Measurements from ENCODE around the gene GIT1.

The GIT1 gene

DNA sequence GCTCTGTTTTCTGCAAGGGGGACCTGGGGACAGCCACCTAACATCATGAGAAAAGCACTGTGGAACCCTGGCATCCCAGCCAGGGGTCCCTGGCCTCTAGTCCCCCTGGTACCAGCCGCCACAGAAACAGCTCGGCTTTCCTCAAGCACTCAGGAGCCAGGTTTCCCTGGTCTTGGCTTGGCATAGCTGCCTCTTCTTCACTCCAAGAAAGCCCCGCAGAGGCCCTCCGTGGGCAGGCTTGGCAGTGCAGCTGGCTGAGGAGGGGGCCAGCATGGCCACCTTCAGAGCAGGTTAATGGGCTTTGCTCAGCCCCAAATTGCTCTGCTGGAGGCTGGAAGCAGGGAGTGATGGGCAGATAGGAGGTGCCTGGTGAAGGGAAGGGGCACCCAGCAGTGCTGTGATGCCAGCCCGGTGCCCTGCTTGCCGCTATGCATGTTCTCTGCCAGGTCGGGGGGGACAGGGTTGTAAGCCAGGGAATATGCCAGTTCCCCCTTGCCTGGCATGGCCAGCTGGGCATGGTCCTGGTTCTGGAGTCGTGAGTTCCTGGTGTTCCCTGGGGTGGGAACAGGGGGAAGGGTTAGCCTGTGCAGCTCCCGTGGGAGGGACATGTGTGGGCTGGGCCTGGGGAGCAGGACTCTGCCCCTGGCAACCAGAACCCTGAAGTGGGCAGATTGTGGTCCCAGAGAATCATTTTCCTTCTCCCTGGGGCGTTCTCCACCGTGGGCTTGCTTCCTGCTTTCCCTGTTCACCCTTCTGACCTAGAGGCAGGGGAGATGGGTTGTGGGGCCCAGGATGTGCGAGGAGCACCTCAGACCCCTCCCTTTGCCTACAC lies 6.7 kb upstream of the GIT1 start:
- ChIA-PET CTCF (interaction anchor here (1.0 to 4.3 kb wide), 4 partner anchors 15 to 226 kb away, joined by 3 to 26 read pairs (median 18); no protein-coding TSS in a partner anchor), POLR2A (no interaction called here)
- no peak overlapping the region for H3K4me3 ChIP-seq (ENCODE audit: low read depth, low read length)
- no peak for DNase-seq (ENCODE audit: low read depth, low spot score)
- TF ChIP-seq, protein P1, sequence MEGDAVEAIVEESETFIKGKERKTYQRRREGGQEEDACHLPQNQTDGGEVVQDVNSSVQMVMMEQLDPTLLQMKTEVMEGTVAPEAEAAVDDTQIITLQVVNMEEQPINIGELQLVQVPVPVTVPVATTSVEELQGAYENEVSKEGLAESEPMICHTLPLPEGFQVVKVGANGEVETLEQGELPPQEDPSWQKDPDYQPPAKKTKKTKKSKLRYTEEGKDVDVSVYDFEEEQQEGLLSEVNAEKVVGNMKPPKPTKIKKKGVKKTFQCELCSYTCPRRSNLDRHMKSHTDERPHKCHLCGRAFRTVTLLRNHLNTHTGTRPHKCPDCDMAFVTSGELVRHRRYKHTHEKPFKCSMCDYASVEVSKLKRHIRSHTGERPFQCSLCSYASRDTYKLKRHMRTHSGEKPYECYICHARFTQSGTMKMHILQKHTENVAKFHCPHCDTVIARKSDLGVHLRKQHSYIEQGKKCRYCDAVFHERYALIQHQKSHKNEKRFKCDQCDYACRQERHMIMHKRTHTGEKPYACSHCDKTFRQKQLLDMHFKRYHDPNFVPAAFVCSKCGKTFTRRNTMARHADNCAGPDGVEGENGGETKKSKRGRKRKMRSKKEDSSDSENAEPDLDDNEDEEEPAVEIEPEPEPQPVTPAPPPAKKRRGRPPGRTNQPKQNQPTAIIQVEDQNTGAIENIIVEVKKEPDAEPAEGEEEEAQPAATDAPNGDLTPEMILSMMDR (IDR thresholded peaks at IDR 0.05; ENCODE audit: insufficient read depth, low read length, missing control alignments): no peak

DNA sequence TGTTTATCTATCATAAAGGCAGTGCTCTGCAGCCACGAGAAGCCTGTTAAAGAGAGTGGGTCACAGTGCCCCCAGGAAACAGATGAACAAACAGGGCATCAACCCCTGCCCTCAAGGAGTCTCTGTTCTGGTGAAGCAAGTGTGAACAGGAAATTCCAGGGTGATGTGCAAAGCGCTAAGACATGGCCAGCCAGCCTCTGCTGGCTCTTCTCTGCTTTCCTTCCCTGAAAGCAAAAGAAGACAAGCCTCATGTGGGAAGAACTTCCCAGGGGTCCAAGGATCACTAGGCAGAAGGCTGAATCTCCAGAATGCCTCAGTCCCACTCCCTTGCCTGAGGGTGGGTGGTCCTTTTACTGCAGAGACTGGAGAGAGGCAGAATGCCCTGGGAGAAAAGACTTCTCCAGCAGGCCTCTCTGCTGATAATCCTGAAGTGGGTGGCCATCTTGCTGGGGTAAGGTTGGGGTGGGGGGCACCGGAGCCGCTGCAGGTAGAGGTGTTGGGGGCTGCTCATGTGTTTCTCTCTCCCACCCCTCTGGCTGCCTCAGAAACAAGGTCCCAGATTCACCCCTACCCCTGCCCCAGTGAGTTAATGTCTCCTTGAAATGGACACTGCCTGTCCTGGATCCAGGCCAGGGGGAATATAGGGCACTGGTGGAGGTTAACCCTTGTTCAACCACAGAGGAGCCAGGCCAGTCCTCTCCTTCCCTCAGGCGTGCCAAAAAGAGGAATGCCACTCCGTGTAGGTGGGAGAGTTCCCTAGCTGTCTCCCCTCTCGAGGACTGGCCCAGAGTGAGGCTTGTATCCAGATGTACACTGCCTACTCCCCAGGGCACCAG lies 5.9 kb upstream of the GIT1 start:
- CTCF ChIA-PET: interaction anchor here (1.0 to 5.0 kb wide), 5 partner anchors 14 to 225 kb away, joined by 3 to 103 read pairs (median 26); no protein-coding TSS in a partner anchor
- TF ChIP-seq, protein P1 (IDR thresholded peaks at IDR 0.05; ENCODE audit: insufficient read depth, low read length, missing control alignments): no peak
- H3K4me3 ChIP-seq (ENCODE audit: low read depth, low read length): no peak overlapping the region
- POLR2A ChIA-PET: no interaction called here
- DNase-seq (ENCODE audit: low read depth, low spot score): no peak

DNA sequence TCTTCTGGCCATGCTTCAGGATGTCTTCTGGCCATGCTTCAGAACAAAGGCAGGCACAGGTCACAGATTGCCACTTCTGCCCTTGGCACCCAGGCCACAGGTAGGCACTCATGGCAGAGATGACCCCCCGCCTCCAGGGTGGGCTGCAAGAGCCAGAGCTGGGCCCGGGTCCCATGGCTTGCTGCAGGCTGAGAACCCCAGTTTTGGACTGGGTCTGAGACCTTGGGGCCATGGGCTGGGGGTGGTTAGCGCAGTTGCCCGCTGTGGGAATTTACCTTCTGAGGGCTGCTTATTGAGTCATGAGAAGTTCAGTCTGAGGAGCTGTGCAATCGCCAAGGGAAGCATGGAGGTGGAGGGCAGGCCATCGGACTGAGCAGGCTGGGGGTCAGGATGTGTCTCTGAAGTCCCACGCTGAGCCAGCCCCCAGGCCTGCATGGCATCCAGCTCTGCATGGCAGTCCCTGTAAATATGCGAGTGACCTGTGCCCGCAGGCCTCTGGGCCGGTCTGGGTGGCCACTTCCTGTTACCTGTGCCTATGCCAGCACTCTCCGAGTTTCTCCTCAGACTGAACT lies 5.2 kb upstream of the GIT1 start:
- CTCF ChIA-PET: interaction anchor here (1.0 to 5.0 kb wide), 7 partner anchors 10 to 498 kb away, joined by 4 to 103 read pairs (median 7); no protein-coding TSS in a partner anchor
- H3K4me3 ChIP-seq (ENCODE audit: low read depth, low read length): peak overlapping the region; percentile 63
- DNase-seq (ENCODE audit: low read depth, low spot score): no peak
- TF ChIP-seq, protein P1 (IDR thresholded peaks at IDR 0.05; ENCODE audit: insufficient read depth, low read length, missing control alignments): no peak
- POLR2A ChIA-PET: no interaction called here

DNA sequence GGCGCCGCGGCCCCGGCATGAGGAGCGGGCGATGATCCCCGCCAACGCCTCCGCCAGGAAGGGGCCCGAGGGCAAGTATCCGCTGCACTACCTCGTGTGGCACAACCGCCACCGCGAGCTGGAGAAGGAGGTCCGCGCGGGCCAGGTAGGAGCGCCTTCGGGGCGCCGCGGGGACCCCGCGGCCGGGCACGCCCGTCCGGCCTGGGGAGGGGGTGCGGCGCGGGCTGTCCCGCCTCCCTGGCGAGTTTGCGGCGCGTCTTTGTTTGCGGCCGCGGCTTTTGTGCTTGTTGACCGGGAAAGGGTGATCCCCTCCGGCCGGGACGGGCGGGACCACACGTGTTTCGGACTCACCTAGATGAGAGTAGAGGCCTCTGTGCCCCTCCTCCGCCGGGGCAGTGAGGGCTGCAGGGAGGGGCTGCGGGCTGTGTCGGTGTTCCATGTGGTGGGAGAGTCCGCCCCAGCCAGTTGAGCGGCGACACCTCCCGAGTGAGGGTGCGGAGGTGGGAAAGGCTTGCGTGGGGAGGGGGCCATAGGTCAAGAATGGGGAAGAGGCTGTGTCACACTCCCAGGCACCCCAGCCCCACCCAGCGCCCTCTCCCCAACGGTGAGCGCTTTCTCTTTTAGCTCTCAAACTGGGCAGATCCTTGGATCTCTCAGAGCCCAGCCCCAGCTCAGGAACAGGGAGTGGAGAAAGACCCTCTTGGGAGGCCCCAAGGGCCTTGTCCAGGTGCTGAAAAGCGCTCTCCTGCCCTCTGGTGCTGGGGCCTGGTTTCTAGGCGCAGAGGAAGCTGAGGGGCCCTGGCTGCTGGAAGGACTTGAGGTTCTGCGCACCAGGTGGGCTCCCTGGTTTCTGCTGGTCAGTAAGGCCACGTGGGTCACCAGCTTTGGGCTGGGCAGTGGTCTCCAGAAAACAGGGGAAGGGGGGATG lies 4.4 kb upstream of the GIT1 start:
- CTCF ChIA-PET: interaction anchor here (1.0 to 5.0 kb wide), 9 partner anchors 11 to 499 kb away, joined by 4 to 103 read pairs (median 16); no protein-coding TSS in a partner anchor
- peak overlapping the region; percentile 63 for H3K4me3 ChIP-seq (ENCODE audit: low read depth, low read length)
- no peak for DNase-seq (ENCODE audit: low read depth, low spot score)
- TF ChIP-seq, protein P1 (IDR thresholded peaks at IDR 0.05; ENCODE audit: insufficient read depth, low read length, missing control alignments): peak; percentile 32
- POLR2A ChIA-PET: no interaction called here

DNA sequence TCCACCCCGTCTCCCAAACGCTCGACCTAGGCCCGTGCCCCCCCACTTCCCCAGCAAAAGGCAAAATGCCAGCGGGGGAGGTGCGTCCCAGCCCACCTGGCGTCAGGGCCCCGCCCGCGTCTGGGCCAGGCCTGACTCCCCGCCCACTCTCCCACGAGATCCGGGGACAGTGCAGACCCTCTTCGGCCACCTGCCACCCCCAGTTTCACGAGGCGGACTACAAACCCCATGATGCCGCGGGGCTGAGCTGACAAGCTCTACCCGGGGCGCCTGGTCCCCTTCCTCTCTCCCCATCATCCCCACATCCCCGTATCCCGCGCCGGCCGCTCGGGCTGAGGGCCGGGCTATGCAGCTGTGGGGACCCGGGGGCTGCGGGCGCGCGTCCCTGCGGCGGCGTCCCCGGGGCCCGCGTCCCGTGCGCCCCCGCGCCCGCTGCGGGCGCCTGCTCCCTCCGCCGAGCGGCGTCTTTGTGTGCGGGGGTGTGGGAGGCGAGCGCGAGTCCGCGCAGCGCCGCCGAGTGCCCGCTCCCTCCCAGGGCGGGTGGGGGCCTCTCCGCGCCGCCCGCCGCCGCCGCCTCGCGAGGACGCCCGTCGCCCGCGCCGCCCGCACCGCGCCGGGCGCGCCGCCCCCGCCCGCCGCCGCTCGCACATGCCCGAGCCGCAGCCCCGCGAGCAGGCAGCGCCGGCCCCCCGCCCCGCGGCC lies 3.6 kb upstream of the GIT1 start, which contains the start of gene ANKRD13B:
ANKRD13B (plus strand) TSS at position 283 of the 702 bp plus-strand sequence. CDS start 490 bp downstream, outside the sequence.
- H3K4me3 ChIP-seq (ENCODE audit: low read depth, low read length): peak within 1 kb of the TSS; percentile 63
- POLR2A ChIA-PET: no interaction called here
- no peak for DNase-seq (ENCODE audit: low read depth, low spot score)
- TF ChIP-seq, protein P1 (IDR thresholded peaks at IDR 0.05; ENCODE audit: insufficient read depth, low read length, missing control alignments): no peak
- CTCF ChIA-PET: interaction anchor here (0.9 to 5.0 kb wide), 22 partner anchors 8 to 500 kb away, joined by 3 to 103 read pairs (median 7); partner anchors contain the start of gene ABHD15
